Upper lobe of left lung (tissue), 6 donors: ENCODE data around the gene NOL4L. TPM values are rescaled to one million over a fixed set of nuclear protein-coding genes. Genes with fewer than 3 reads are reported as not detected.

Experiments
- ATAC-seq, 2 donors: fragments of 200-7000 bp; cut with Tn5 transposase; one replicate each; pipeline ENCODE4 v1.9.1; 2022; ENCODE audit warnings: mild to moderate bottlenecking in 2 of 2, moderate library complexity in 2 of 2; ENCODE audit not compliant: low FRiP score in 2 of 2
- DNase-seq, 2 donors: peaks; one replicate each; pipeline ENCODE4 v3.0.0-alpha.2; 2019 to 2020
- H3K27ac ChIP-seq, 4 donors: fragments of 200-600 bp; sonication (generic); one replicate each; pipeline ENCODE4 v1.5.1; 2016 to 2019
- H3K27me3 ChIP-seq, 4 donors: fragments of 200-600 bp; sonication (generic); one replicate each; pipeline ENCODE4 v1.5.1; 2017 to 2019
- H3K36me3 ChIP-seq, 4 donors: fragments of 200-600 bp; sonication (generic); one replicate each; pipeline ENCODE4 v1.5.1; 2016 to 2019
- H3K4me1 ChIP-seq, 4 donors: fragments of 200-600 bp; sonication (generic); one replicate each; pipeline ENCODE4 v1.5.1; 2018 to 2019
- H3K4me3 ChIP-seq, 4 donors: fragments of 200-600 bp; sonication (generic); one replicate each; pipeline ENCODE4 v1.5.1; 2017 to 2019; ENCODE audit warnings: mild to moderate bottlenecking in 2 of 4, moderate library complexity in 1 of 4
- H3K9me3 ChIP-seq, 4 donors: fragments of 200-600 bp; sonication (generic); one replicate each; pipeline ENCODE4 v1.5.1; 2018 to 2019
- CTCF ChIP-seq, 6 experiments: fragments of 450-650 bp in 4 of 6; fragments of 200-600 bp in 2 of 6; sonication (generic) in 2 of 6; IDR thresholded peaks; one replicate each; pipeline ENCODE4 v1.5.1; 2016 to 2019; ENCODE audit warnings: antibody characterized with exemption in 6 of 6
- EP300 ChIP-seq, 4 donors: sonication (generic); formaldehyde crosslinking; IDR thresholded peaks; one replicate each; pipeline ENCODE4 v1.5.1; 2017; ENCODE audit warnings: antibody characterized with exemption in 4 of 4, control low read depth in 2 of 4
- POLR2A ChIP-seq, 4 donors: fragments of 450-650 bp; IDR thresholded peaks; one replicate each; pipeline ENCODE4 v1.5.1; 2016 to 2017; ENCODE audit warnings: antibody characterized with exemption in 4 of 4, mild to moderate bottlenecking in 2 of 4
- POLR2AphosphoS5 ChIP-seq, 2 donors: sonication (generic); formaldehyde crosslinking; IDR thresholded peaks; one replicate each; pipeline ENCODE4 v1.5.1; 2017; ENCODE audit warnings: antibody characterized with exemption in 2 of 2
- WGBS, 2 donors: methylation state at CpG; one replicate each; pipeline ENCODE4 v1.1.5; 2017 to 2018; 5-methylcytosine and 5-hydroxymethylcytosine counted together
- total RNA-seq, 6 donors: library from RNA; depleted of rRNA in 4 of 6; stranded (reverse); fragments of >200 nt in 4 of 6; gene quantifications; one replicate each; pipeline versions ENCODE4 v1.1.0 to v1.2.1, GENCODE V29; 2016 to 2021
- donor health status: DM: no; HTN: no; CAD: no; lungs with moderate emphysema.
- donor health status: DM: no; HTN: yes; CAD: no; lungs with severe emphysema.

The NOL4L gene
- total RNA-seq, 6 donors from 2014 or later, result 13.4 to 40.2 (median 19.0) TPM

GRCh38 chr20:32549842-32550241, 35.3 kb downstream of the NOL4L start:
- H3K9me3 ChIP-seq, result no peaks in the 10 kb centered on the region
- TF ChIP-seq POLR2A (IDR thresholded peaks at IDR 0.05) (no peak), POLR2AphosphoS5 (IDR thresholded peaks at IDR 0.05) (no peak), CTCF (IDR thresholded peaks at IDR 0.05) (no peak), EP300 (IDR thresholded peaks at IDR 0.05) (no peak)
- DNase-seq (no peak), ATAC-seq (no peak)
- no peaks in the 10 kb centered on the region for H3K36me3 ChIP-seq
- H3K27ac ChIP-seq, result no peak overlapping the region
- no peaks in the 10 kb centered on the region for H3K27me3 ChIP-seq
- WGBS, 2 donors, result 95 to 100% methylated on average over 2 of the region's 2 CpGs
- no peak overlapping the region for H3K4me3 ChIP-seq
- no peaks in the 10 kb centered on the region for H3K4me1 ChIP-seq

- H3K4me1 ChIP-seq, result no peaks in the 10 kb centered on the region
- WGBS, 2 donors, result 54 to 55% methylated on average over 1 of the region's 1 CpG
- H3K27me3 ChIP-seq, result no peaks in the 10 kb centered on the region
- ATAC-seq (no peak), DNase-seq (no peak)
- TF ChIP-seq EP300 (IDR thresholded peaks at IDR 0.05), result no peak
- no peak for TF ChIP-seq POLR2AphosphoS5 (IDR thresholded peaks at IDR 0.05)
- no peak for TF ChIP-seq CTCF (IDR thresholded peaks at IDR 0.05)
- TF ChIP-seq POLR2A (IDR thresholded peaks at IDR 0.05), result no peak
- no peaks in the 10 kb centered on the region for H3K36me3 ChIP-seq
- H3K27ac ChIP-seq, result no peak overlapping the region
- no peaks in the 10 kb centered on the region for H3K9me3 ChIP-seq
- no peak overlapping the region for H3K4me3 ChIP-seq
These were observed 37.4 kb downstream of the NOL4L start for GRCh38 chr20:32547753-32548034.

GRCh38 chr20:32546918-32547752, 38.0 kb downstream of the NOL4L start:
- DNase-seq (no peak), ATAC-seq (no peak)
- Histone ChIP-seq H3K36me3 (no peaks in the 10 kb centered on the region), H3K27me3 (no peaks in the 10 kb centered on the region), H3K4me1 (no peaks in the 10 kb centered on the region), H3K27ac (no peak overlapping the region), H3K4me3 (no peak overlapping the region), H3K9me3 (no peaks in the 10 kb centered on the region)
- 77 to 89% methylated on average over 2 to 4 of the region's 4 CpGs for WGBS, 2 donors
- no peak for TF ChIP-seq CTCF (IDR thresholded peaks at IDR 0.05)
- no peak for TF ChIP-seq POLR2AphosphoS5 (IDR thresholded peaks at IDR 0.05)
- no peak for TF ChIP-seq POLR2A (IDR thresholded peaks at IDR 0.05)
- no peak for TF ChIP-seq EP300 (IDR thresholded peaks at IDR 0.05)

- H3K4me1 ChIP-seq, result peaks cover 0 to under 1% (median 0%) of the 10 kb centered on the region in 4 donors
- 84 to 86% methylated on average over 13 of the region's 13 CpGs for WGBS, 2 donors
- no peaks in the 10 kb centered on the region for H3K9me3 ChIP-seq
- no peaks in the 10 kb centered on the region for H3K27me3 ChIP-seq
- DNase-seq, result no peak
- H3K4me3 ChIP-seq, result no peak overlapping the region
- no peak overlapping the region for H3K27ac ChIP-seq
- no peaks in the 10 kb centered on the region for H3K36me3 ChIP-seq
- TF ChIP-seq CTCF (IDR thresholded peaks at IDR 0.05) (no peak), POLR2AphosphoS5 (IDR thresholded peaks at IDR 0.05) (no peak), POLR2A (IDR thresholded peaks at IDR 0.05) (no peak), EP300 (IDR thresholded peaks at IDR 0.05) (no peak)
- no peak for ATAC-seq
These were observed 40.0 kb downstream of the NOL4L start for GRCh38 chr20:32544893-32545840.
